ENCODE results near the gene DIPK1B. TPM values are rescaled to one million over a fixed set of nuclear protein-coding genes. Genes with fewer than 3 reads are reported as not detected.

Gene DIPK1B
- total RNA-seq, 1 experiment from 2014 or later = not detected

DNA sequence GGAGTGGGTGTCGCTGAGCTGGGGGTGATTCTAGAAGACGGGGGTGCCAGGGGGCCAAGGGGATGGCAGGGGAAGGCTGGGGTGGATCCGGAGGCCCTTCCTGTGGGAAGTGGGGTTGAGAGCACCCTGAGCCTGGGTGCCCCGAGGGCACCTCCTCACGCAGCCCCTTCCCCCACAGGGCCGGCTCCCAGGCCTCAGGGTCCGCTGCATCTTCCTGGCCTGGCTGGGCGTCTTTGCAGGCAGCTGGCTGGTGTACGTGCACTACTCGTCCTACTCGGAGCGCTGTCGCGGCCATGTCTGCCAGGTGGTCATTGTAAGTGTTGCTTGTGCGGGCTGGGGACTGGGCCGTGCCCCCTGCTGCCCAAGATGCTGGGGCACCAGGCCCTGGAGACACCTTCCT, 5.0 kb downstream of the DIPK1B start:
- ChIA-PET POLR2A (interaction anchor here (0.6 kb wide), 1 partner anchor 22 kb away, joined by 3 read pairs; no protein-coding TSS in a partner anchor), CTCF (interaction anchor here (0.6 kb wide), 2 partner anchors 16 to 48 kb away, joined by 3 to 4 read pairs; no protein-coding TSS in a partner anchor)
- BruUV-seq (replicated peaks) = no TSS peak
- H3K27ac Mint-ChIP-seq (ENCODE audit: low read depth, unreplicated experiment) = no peak overlapping the region
- no peak overlapping the region for H3K4me3 Mint-ChIP-seq (ENCODE audit: unreplicated experiment)
- H3K9me3 Mint-ChIP-seq (ENCODE audit: unreplicated experiment) = no peaks in the 10 kb centered on the region
- peaks cover 21% of the 10 kb centered on the region for H3K36me3 Mint-ChIP-seq (ENCODE audit: insufficient read depth, unreplicated experiment)
- DNase-seq (ENCODE audit: unreplicated experiment) = no peak
- TF ChIP-seq, protein P1, sequence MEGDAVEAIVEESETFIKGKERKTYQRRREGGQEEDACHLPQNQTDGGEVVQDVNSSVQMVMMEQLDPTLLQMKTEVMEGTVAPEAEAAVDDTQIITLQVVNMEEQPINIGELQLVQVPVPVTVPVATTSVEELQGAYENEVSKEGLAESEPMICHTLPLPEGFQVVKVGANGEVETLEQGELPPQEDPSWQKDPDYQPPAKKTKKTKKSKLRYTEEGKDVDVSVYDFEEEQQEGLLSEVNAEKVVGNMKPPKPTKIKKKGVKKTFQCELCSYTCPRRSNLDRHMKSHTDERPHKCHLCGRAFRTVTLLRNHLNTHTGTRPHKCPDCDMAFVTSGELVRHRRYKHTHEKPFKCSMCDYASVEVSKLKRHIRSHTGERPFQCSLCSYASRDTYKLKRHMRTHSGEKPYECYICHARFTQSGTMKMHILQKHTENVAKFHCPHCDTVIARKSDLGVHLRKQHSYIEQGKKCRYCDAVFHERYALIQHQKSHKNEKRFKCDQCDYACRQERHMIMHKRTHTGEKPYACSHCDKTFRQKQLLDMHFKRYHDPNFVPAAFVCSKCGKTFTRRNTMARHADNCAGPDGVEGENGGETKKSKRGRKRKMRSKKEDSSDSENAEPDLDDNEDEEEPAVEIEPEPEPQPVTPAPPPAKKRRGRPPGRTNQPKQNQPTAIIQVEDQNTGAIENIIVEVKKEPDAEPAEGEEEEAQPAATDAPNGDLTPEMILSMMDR (IDR thresholded peaks at IDR 0.05; ENCODE audit: unreplicated experiment) = no peak
- peaks cover 10% of the 10 kb centered on the region for H3K27me3 Mint-ChIP-seq (ENCODE audit: insufficient read depth, unreplicated experiment)
- peaks cover 7% of the 10 kb centered on the region for H3K4me1 Mint-ChIP-seq (ENCODE audit: insufficient read depth, unreplicated experiment)
- intact Hi-C loops (cut with micrococcal nuclease) = no loop called here

DNA sequence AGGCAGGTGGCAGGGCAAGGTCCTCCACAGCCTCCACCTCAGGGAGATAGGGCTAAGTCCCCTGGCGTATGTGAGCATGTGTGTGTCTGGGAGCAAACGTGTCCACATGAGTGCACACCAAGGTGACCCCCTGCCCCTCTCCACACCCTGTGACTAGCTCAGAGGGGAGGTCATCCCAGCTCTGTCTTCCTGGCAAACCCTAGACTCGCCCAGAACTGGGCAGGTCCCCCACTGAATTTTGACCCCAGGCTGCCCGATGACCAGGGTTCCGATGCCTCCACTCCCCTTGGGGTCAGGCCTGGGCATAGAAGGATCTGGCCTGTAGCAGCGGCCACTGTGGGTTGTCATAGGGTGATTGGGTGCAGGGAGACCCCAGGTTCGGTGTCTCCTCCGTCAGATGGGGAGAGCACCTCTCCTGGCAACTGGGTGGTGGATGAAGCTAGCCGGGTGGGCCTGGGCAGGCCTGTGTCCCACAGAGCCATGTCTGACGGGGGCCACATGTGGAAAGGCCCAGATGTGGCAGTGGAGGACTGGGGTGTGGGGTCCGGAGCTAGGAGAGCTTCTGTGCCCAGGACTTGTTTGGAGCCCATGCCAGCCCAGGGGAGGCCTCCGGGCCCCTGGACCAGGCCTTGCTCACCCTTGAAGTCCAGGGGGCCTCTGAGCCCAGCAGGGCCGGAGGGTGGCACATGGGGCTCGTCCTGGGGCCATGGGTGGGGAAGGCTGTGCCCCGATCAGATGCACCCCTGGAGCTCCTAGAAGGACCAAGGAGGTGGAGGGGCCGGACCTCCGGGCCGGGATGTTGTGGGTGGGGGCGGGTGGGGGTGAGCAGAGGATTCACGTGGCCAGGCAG, 6.2 kb downstream of the DIPK1B start:
- peaks cover 33% of the 10 kb centered on the region for H3K36me3 Mint-ChIP-seq (ENCODE audit: insufficient read depth, unreplicated experiment)
- H3K9me3 Mint-ChIP-seq (ENCODE audit: unreplicated experiment) = no peaks in the 10 kb centered on the region
- peaks cover 8% of the 10 kb centered on the region for H3K4me1 Mint-ChIP-seq (ENCODE audit: insufficient read depth, unreplicated experiment)
- H3K27ac Mint-ChIP-seq (ENCODE audit: low read depth, unreplicated experiment) = no peak overlapping the region
- TF ChIP-seq, protein P1 (IDR thresholded peaks at IDR 0.05; ENCODE audit: unreplicated experiment) = no peak
- peaks cover 10% of the 10 kb centered on the region for H3K27me3 Mint-ChIP-seq (ENCODE audit: insufficient read depth, unreplicated experiment)
- intact Hi-C loops (cut with micrococcal nuclease) = no loop called here
- DNase-seq (ENCODE audit: unreplicated experiment) = no peak
- no TSS peak for BruUV-seq (replicated peaks)
- H3K4me3 Mint-ChIP-seq (ENCODE audit: unreplicated experiment) = no peak overlapping the region
- CTCF ChIA-PET = interaction anchor here (0.6 to 1.0 kb wide), 2 partner anchors 47 to 311 kb away, joined by 3 read pairs; no protein-coding TSS in a partner anchor
- POLR2A ChIA-PET = interaction anchor here (1.2 kb wide), 1 partner anchor 10 kb away, joined by 5 read pairs; no protein-coding TSS in a partner anchor

DNA sequence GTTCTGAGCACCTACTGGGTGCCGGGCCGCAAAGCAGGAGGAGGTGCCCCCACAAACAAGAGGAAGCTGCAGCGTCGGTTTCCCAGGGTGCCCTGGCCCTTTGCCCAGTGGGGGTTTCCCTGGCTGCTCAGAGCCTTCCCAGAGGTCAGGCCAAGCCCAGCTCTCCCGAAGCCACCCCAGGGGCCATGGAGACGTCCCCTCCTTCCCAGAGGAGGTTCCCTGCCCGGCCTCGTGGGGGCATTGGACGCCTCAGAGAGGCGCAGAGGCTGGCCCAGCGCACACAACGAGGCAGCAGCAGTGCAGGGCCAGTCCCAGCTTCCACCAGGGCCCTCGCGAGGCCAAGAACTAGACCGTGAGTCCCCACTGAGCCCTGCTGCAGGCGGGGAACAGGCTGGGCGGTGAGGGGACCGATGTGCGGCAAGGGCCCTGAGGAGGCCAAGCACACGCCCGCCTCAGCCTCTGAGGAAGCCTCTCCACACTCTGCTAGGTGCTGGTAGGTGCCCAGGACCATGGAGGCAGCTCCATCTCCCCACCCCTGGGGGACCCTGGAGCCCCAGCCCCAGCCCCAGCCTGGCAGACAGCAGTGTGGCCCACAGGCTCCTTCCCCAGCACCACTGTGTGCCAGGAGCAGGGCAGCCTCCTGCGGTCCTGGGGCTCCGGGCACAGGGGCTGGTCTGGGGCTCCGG, 7.0 kb downstream of the DIPK1B start:
- no TSS peak for BruUV-seq (replicated peaks)
- Mint-ChIP-seq H3K9me3 (ENCODE audit: unreplicated experiment) (no peaks in the 10 kb centered on the region), H3K27ac (ENCODE audit: low read depth, unreplicated experiment) (no peak overlapping the region), H3K4me1 (ENCODE audit: insufficient read depth, unreplicated experiment) (peaks cover 15% of the 10 kb centered on the region), H3K27me3 (ENCODE audit: insufficient read depth, unreplicated experiment) (peaks cover 10% of the 10 kb centered on the region), H3K36me3 (ENCODE audit: insufficient read depth, unreplicated experiment) (peaks cover 41% of the 10 kb centered on the region), H3K4me3 (ENCODE audit: unreplicated experiment) (no peak overlapping the region)
- ChIA-PET POLR2A (interaction anchor here (1.2 kb wide), 1 partner anchor 9 kb away, joined by 5 read pairs; no protein-coding TSS in a partner anchor), CTCF (no interaction called here)
- intact Hi-C loops (cut with micrococcal nuclease) = no loop called here
- TF ChIP-seq, protein P1 (IDR thresholded peaks at IDR 0.05; ENCODE audit: unreplicated experiment) = no peak
- DNase-seq (ENCODE audit: unreplicated experiment) = no peak

Measured in MCF 10A (cell line).